Hypothalamus (tissue), 51 donors: ENCODE measurements around the gene IGFL2.
"Not testable (repeated sequence)": the region's sequence is repeated elsewhere in the genome, so short reads cannot be mapped to it uniquely, and the experiment has no call there.

Experiments used
- DNase-seq, 51 donors: peaks; one replicate each; lab custom pipeline; 2025; lab: John Stamatoyannopoulos, UW

IGFL2 gene

GRCh38 chr19:46186717-46187101 lies 38.7 kb downstream of the IGFL2 start:
- DNase-seq, result no peak

GRCh38 chr19:46189971-46190888 lies 42.2 kb downstream of the IGFL2 start:
- no peak for DNase-seq

- no peak for DNase-seq
These were observed 43.3 kb downstream of the IGFL2 start for GRCh38 chr19:46191356-46191755.

- DNase-seq, result no peak
These were observed 43.9 kb downstream of the IGFL2 start for GRCh38 chr19:46191972-46192371.

GRCh38 chr19:46192626-46192991 lies 44.6 kb downstream of the IGFL2 start:
- DNase-seq, result not testable (repeated sequence)

- DNase-seq, result peak in 4 of 51 donors; percentile 3 to 11 (median 6)
These were observed 45.1 kb downstream of the IGFL2 start for GRCh38 chr19:46192992-46193650.

GRCh38 chr19:46193678-46194077 lies 45.6 kb downstream of the IGFL2 start:
- no peak for DNase-seq

- no peak for DNase-seq
These were observed 47.1 kb downstream of the IGFL2 start for GRCh38 chr19:46195104-46195503.

GRCh38 chr19:46195919-46196318 lies 47.9 kb downstream of the IGFL2 start:
- not testable (repeated sequence) for DNase-seq

- no peak for DNase-seq
These were observed 48.5 kb downstream of the IGFL2 start for GRCh38 chr19:46196410-46197124.

GRCh38 chr19:46197314-46198070 lies 49.5 kb downstream of the IGFL2 start:
- DNase-seq, result no peak

- DNase-seq, result no peak
These were observed 50.7 kb downstream of the IGFL2 start for GRCh38 chr19:46198756-46199155.

GRCh38 chr19:46201454-46202310 lies 53.6 kb downstream of the IGFL2 start:
- peak in 10 of 51 donors; percentile 2 to 30 (median 10) for DNase-seq

- DNase-seq, result no peak
These were observed 54.4 kb downstream of the IGFL2 start for GRCh38 chr19:46202426-46202825.

- peak in 3 of 51 donors; percentile 15 to 33 (median 15) for DNase-seq
These were observed 55.1 kb downstream of the IGFL2 start for GRCh38 chr19:46202872-46203860.

- no peak for DNase-seq
These were observed 56.0 kb downstream of the IGFL2 start for GRCh38 chr19:46204008-46204407.

GRCh38 chr19:46205183-46205984 lies 57.3 kb downstream of the IGFL2 start:
- DNase-seq, result no peak
